IPS-NIHi7 (cell line): ENCODE results near the gene MITF.

ENCODE experiments used
- DNase-seq: peaks from one replicate; pipeline ENCODE4 v3.0.0; 2012; ENCODE audit warnings: mixed read lengths; ENCODE audit errors: extremely low spot score

Gene MITF

GRCh38 chr3:69838217-69838616 lies 99.0 kb downstream of the MITF start:
- DNase-seq, result no peak

DNA sequence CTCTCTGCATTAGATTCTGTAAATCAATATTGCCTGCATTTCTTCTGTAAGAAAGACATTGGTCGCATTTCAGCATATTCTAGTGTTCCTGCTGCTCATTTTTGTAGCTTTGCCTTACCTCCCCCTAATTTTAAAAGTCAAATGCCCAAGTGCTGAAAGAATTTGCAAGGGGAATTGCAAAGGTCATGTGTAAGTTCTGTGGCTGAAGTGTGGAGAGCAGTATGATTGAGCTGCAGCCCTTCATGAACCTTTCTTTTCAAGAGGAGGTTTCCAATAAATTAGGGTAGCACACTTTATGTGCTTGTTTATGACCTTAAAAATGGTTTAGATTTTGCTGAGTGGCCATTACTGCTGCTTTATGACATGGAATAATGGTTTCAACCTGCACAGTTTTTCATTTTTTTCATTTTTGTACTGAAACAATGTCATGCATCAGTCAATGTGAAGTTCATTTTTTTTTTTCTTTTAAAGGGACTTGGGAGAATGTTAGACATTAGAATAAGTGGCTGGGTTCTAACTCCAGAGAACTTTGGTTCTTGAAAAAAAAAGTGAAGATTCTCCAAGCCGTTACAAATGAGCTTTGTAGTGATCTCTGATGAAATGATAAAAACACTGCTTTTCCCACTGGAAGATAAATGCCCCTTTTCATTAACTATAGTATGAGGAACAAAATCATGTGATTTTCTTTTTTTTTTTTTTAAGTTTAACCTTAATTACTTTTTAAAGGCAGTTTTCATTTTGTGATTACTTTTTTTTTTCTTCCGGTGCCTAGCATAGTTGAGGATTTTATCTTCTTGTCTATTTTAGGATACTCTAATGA lies 99.6 kb downstream of the MITF start:
- DNase-seq, result no peak

DNA sequence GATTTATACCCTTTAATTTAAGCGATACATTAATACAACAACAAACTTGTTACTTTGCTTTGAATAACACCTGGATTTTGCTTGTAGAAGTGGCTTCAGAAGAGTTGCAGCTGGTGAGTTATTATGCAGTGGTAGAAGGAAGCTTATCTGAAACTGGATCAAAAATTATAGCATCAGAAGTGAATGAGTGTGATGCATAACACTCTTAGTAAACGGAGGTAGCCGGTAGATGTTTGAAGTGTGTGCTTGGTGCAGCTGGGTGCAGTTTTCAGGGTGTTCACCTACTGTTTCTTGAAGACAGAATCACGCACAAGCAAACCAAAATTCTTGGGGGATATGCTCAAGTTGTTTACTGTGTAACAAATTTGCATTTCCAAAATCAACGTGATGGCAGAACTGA lies 103.1 kb downstream of the MITF start:
- DNase-seq, result no peak

GRCh38 chr3:69842789-69843188 lies 103.5 kb downstream of the MITF start:
- DNase-seq, result no peak

DNA sequence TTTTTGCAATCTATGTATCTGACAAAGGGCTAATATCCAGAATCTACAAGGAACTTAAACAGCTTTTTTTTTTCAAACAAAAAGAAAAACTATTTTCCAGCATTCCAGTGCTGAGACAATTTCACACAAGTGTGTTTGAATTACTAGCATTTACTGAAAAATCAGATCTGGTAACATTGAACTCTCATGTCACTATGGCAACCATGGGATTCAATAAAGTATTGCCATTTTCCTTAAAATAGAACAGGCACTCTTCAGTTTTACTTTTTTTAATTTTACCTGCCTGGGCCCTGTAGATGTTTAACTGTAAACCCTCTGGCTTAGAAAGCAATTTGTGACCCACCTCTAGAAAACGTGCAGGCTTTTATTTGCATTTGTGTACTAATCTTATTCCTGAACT lies 105.4 kb downstream of the MITF start:
- no peak for DNase-seq

GRCh38 chr3:69847303-69847702 lies 108.0 kb downstream of the MITF start:
- DNase-seq, result no peak

GRCh38 chr3:69848113-69848512 lies 108.8 kb downstream of the MITF start:
- no peak for DNase-seq

DNA sequence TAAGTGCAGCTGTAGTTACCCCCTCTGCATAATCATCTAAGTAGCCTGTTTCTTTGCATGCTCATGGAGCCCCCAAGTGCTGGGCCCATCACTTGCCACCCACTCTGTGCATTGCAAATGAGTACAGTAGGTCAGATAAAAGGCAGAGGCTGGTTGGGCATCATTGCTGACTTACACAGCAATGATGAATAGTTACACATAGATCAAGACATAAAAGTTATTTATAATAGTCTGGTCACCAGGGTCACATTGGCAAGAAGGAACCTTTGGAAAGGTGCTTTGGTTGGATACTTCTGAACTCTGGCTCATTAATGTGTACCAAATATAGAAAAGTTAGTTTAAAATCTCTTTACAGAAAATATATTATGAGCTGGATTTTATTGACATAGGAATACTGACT lies 111.6 kb downstream of the MITF start:
- DNase-seq, result no peak

- no peak for DNase-seq
Observed at GRCh38 chr3:69853027-69853426, 113.8 kb downstream of the MITF start.

- no peak for DNase-seq
Observed at GRCh38 chr3:69855436-69856162, 116.3 kb downstream of the MITF start.

GRCh38 chr3:69856965-69857705 lies 117.9 kb downstream of the MITF start:
- DNase-seq, result no peak

GRCh38 chr3:69861556-69861955 lies 122.3 kb downstream of the MITF start:
- no peak for DNase-seq

GRCh38 chr3:69864141-69864540 lies 124.9 kb downstream of the MITF start:
- no peak for DNase-seq

DNA sequence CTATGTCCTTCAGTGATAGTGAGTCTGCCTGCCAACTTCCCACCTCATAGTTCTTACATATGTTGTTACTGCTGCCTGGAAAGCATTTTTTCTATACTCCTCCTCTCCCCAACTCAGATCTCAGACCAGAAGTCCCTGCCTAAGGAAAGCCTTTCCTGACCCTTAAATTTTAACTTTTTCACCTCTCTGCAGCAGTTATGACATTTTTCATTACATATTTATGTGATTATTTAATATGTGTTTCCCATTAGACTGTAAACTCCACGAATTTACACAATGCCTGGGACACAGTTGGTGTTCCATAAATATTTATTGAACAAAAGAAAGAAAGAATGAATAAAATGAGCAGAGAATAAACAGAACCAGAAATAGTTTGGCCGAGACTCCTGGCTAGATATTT lies 125.5 kb downstream of the MITF start:
- DNase-seq, result no peak

DNA sequence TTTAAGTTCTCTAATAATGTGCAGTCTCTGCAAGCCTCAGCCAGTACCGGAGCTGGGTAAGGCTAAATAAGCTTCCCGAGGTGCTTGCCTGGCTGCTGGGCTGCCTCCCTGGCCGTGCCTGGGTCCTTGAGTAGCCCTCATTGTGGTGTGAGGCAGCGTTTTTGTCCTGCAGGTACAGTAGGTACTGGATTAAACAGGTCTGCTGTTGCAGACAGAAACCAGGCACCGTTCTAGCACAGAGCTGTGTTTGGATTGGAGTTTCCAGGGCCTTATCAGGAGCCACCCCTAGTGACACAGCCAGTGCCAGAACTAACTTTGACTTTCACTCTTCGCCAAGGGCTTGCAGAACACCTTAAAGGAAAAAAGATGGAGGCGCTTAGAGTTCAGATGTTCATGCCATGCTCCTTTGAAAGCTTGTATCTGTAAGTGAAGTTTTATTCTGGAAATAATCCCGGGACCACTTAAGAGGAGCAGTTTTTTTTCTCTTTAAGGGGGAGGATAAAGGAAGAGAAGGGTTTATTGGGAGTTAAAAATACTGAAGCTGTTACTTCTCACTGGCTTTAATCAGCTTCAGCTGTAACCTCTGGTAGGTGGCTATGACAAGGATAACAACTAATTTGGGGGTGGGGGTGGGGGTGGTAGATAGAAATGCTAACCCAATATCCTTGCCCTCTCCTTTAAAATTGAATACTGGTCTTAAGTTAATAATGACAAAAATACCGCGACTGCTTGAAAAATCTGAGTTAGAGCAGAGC lies 126.8 kb downstream of the MITF start:
- DNase-seq, result peak; percentile 18

DNA sequence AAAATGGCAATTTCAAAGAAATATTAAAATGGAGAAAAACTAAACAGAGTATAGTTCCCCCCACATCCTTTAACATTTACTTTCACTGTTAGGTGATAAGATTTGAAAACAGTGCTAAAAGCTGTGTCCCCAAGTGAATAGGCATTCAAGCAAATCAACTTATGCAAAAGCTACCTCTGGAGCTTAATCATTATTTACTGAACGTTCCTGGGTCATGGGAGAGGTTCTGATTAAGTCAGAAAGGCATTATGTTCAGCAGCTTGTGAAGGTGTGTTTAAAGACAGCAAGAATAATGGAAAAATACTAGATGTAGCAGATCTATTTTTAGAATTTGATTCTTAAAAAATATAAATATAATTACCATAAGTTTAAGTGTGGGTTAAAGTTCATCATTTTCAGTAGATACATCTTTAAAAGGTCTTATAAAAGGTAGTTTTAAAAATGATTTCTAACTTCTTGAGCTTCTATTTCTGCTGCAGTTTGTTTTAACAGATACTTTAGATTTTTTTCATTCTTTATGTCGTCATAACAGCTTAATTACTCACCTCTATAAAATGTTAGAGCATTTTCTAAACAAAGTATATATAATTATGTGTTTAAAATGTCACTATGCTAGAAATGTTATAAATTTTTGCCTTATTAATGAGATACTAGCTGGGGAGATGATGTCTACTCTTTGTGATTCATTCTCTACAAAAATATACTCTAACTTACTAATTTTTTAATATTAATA lies 127.9 kb downstream of the MITF start:
- no peak for DNase-seq

DNA sequence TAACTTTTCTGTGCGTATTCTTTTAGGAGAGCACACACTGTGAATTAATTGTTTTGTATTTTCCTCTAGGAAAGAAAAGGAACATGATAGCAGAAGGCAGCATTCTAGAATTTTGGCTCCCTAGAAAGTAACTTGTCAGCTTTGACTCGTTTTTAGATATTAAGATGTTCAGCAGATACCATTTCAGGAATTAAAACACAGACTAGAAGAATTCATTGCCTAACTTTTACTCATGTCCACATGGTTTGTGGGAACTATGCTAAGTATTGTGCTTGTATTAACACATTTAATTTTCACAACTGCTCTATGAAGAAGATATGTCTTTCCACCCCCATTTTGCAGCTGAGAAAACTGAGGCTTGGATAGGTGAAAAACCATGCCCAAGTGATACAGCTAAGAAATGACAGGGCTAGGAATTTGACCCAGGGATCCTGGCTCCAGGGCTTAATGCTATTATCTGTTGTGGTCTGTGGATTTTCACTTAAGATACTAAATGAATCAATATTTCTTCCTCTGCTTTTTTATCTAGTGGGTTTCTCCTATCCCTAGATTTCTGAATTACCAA lies 128.8 kb downstream of the MITF start:
- DNase-seq, result no peak

DNA sequence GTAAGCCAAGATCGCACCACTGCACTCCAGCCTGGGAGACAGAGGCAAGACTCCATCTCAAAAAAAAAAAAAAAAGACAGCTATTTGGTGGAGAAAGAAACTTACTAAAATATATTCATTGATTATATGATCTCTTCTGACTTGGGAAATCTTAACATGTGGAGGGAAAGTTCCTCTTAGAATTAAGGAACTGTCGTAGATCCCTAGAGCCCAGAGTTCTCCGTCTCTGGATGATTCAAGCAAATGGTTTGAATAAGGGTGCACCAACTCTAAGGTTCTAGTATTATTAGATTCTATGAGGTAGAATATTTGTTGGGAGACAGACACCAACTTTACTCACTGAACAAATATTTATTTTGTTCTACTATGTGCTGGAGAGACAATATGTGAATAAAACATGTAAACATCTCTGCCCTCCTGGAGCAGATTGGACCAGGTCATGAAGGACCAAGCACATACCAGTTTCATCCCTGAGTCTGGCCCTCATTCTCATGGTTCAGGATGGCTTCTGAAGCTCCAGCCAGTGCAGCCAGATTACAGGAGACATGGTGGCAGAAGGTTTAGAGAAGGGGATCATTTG lies 129.7 kb downstream of the MITF start:
- DNase-seq, result no peak

GRCh38 chr3:69869643-69870042 lies 130.4 kb downstream of the MITF start:
- DNase-seq, result no peak

DNA sequence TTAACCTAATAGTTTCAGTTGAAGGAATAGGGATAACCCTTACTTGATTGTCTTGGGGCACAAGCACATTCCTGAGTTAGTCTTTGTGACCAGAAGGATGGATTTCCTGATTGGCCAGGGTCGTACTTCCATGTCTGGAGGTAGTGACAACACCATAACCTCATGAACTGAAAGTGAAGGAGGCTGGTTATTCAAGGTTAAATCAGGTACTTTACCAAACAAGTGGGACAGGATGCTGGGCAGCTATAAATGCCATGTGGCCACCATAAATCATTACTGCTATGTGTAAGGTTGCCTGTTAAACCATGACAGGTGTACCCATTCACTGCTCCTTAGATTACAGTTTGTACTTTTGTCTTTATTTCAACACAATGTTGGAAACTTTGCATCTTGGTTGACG lies 132.0 kb downstream of the MITF start:
- no peak for DNase-seq
